Upper lobe of left lung (tissue), 4 donors: ENCODE measurements around the gene KCND2.

Source experiments
- CTCF ChIP-seq, 6 experiments: fragments of 450-650 bp in 4 of 6; fragments of 200-600 bp in 2 of 6; sonication (generic) in 2 of 6; IDR thresholded peaks; one replicate each; pipeline ENCODE4 v1.5.1; 2016 to 2019; ENCODE audit warnings: antibody characterized with exemption in 6 of 6
- EP300 ChIP-seq, 4 donors: sonication (generic); formaldehyde crosslinking; IDR thresholded peaks; one replicate each; pipeline ENCODE4 v1.5.1; 2017; ENCODE audit warnings: antibody characterized with exemption in 4 of 4, control low read depth in 2 of 4
- POLR2A ChIP-seq, 4 donors: fragments of 450-650 bp; IDR thresholded peaks; one replicate each; pipeline ENCODE4 v1.5.1; 2016 to 2017; ENCODE audit warnings: antibody characterized with exemption in 4 of 4, mild to moderate bottlenecking in 2 of 4

- TF ChIP-seq CTCF (IDR thresholded peaks at IDR 0.05) (no peak), EP300 (IDR thresholded peaks at IDR 0.05) (no peak), POLR2A (IDR thresholded peaks at IDR 0.05) (no peak)
Observed at GRCh38 chr7:120468611-120469010, 195.6 kb downstream of the KCND2 start.
